Medulla oblongata (tissue), 1 donor: ENCODE measurements around the gene COP1.
A peak's percentile ranks its signal among the peaks of the same experiment; 100 is the strongest.
"Not testable (repeated sequence)": the region's sequence is repeated elsewhere in the genome, so short reads cannot be mapped to it uniquely, and the experiment has no call there.

Experiments
- DNase-seq: peaks from one replicate; pipeline ENCODE4 v3.0.0-alpha.2; 2015; ENCODE audit errors: extremely low spot score

Gene COP1

DNA sequence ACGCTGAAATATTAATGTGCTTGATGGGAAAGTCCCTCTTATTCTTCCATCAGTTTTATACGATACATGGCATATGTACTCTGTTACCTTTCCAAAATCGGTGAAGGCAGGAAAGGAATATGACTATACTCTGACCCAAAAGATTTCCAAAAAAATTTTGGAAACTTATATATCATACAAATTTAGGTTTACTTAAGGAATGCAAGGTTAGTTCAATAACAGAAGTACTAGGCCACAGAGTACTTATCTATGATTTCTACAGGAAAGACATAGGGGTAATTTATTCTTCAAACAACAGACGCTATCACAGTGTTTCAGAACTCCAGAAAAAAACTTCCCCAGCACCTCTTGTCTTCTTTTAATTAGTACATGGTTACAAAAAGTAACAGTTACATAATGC, 84.8 kb downstream of the COP1 start:
- no peak for DNase-seq

DNA sequence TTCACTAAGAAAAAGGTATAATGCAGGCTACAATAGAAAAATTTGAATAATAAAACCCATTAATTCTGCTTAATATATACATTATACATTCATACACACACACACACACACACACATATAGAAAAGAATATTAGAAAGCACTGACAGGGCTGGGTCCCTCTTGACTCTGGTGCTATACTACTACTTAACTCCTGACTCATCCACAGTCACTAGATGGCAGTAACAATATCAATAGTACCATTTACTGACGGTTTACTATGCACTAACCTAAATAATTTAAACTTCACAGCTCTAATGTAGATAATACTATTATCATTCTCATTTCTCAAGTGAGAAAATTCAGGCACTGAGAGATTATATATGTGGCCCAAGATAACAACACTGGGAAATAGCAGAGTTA, 87.5 kb downstream of the COP1 start:
- DNase-seq: no peak

DNA sequence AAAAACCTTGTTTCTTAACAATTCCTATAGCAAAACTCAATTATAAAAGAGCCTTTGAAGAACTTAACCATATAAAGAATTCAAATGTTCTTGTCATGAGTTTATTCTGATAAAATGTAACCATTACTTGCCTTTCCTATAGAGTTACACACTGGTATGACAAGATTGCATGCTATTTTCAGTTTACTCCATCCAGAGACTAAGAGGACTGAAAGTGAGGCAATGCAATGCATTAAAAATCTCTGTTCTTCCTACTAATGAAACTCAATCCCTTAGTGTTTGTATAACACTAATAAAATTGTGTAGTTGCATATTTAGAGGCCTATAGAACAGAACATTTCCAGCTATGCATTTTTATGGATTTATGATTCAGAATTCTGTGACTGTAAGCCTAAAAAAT, 88.1 kb downstream of the COP1 start:
- DNase-seq: no peak

DNA sequence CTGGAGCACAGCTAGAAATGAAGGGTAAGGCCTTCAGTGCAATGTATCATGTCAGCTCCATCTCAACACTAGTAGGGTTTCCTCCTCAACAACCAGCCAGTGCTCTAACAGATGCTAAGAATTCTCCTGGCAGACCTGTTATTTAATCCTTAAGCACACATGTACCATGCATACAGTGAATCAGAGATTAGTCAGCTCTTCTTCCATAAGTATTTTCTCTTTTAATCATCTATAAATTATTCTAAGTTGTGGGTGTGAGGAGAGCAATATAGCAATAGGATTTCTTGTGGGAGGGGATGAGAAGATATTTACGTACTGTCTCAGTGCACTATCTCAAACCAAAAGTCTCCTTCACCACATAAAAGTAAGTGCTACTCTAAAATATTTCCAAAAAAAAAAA, 95.3 kb downstream of the COP1 start:
- DNase-seq: no peak

DNA sequence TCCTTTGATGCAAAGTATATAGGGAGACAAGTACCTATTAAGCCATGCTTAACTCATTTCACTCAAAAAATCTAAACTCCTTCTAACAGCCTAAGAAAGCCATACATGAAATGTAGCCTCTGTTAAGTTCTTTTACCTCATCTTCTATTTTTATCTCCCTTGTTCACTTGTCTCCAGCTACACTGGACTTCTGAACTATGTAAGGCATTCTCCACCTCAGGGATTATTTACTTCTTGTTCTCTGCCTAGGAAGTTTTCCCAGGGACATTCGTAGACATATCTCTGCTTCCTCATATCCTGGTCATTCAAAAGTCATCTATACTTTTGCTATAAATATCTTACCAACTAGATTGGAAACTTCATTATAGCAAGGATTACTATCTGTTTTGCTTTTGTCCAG, 96.9 kb downstream of the COP1 start:
- DNase-seq: no peak

DNA sequence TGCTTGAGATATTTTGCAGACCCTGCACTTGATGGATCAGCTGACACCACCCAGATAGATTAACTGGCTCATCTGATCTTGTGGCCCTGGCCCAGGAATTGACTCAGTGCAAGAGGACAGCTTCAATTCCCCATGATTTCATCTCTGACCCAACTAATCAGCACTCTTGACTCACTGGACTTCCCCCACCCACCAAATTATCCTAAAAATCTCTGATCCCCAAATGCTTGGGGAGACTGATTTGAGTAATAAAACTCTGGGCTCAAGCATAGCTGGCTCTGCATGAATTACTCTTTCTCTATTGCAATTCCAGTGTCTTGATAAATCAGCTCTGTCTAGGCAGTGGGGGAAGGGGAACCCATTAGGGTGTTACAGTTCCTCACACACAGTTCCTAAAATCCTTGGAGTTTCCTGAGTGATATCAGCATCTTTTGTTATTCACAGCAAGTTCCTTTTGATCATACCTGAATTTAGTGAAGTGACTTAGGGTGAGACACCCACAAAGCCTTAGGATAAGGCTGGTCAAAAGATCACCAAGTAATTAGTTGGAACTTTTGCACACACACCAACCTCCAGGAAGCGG, 104.2 kb downstream of the COP1 start:
- no peak for DNase-seq

DNA sequence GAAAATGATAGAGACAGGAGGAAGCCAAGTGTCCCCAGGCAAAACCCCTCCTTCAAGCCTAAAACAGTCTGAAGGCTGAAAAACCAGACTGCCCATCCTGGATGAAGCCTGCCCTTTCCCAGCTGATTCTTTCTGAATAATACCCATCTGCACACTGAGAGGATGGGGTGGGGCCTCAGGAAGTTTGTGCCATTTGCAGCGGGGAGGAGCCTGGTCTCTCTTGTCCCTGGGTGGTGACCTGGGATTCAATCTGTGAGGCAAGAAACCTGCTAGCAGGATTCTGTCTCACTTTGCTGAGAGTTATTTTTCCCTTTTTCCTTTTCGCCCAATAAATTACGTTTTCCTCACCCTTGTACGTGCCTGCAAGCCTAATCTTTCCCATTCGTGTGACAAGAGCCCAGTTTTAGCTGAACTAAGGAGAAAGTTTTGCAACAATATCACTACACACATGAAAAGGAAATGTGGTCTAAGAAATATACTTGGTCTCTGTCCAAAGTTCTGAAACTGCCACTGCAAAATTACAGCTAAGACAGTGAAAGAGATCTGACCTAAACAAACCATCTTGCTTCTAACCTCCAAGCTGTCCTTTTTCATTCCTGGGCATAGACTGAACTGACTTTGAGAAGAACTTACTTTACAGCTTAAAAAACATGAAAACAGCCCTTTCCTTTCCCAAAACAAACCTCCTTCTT, 105.0 kb downstream of the COP1 start:
- no peak for DNase-seq

DNA sequence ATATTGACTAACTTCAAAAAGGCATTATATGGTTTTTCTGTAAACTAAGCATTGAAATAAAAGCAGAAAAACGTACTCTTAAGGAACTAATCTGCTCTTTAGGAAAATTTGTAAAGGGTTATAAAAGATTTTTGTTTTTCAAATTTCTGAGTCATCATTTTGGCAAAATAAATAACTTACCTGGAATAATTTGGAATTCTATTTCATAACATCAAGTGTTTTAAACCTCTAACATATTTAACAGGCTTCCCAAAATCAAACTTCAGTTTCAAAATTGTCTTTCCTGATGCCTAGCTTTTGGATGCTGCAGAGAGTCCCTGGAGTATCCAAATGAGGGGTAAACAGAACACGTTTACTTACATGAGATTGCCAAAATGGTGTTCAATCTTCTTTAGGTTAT, 108.5 kb downstream of the COP1 start:
- DNase-seq: no peak

DNA sequence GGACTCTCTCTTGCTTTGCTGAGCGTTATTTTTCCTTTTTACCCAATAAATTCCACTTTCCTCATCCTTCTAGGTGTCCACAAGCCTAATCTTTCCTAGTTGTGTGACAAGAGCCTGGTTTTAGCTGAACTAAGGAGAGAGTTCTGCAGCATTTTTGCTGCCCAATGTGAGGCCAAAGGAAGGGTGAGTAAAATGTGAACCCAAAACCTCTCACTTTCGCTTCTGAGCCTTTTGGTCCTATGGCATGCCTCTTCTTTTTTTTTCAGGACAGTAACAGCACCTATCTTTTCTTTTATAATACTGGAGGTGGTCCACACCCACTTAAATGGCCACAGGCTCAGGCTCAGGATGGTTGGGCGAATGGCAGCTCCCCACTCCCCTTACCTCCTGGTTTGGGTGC, 111.1 kb downstream of the COP1 start:
- DNase-seq: no peak

DNA sequence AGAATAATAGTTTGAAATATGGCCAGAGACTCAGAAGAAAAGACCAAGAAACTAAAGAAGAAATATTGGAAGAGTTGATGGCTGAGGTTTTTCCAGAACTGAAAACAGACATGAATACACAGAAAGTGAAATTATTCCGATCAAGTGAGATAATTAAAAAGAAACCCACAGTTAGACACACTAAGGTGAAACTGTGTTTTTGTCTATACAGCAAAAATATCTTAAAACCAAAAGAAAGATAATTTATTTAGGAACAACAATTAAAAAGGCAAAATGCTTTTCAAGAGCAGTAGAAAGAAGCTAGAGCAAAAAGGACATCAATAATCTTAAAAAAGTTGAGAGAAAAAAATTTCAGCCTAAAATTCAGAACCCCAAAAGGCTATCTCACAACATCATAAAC, 116.3 kb downstream of the COP1 start:
- DNase-seq: no peak

DNA sequence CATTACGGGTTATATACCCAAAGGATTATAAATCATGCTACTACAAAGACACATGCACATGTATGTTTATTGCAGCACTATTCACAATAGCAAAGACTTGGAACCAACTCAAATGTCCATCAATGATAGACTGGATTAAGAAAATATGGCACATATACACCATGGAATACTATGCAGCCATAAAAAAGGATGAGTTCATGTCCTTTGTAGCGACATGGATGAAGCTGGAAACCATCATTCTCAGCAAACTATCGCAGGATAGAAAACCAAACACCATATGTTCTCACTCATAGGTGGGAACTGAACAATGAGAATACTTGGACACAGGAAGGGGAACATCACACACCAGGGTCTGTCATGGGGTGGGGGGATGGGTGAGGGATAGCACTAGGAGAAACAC, 119.3 kb downstream of the COP1 start:
- DNase-seq: not testable (repeated sequence)

DNA sequence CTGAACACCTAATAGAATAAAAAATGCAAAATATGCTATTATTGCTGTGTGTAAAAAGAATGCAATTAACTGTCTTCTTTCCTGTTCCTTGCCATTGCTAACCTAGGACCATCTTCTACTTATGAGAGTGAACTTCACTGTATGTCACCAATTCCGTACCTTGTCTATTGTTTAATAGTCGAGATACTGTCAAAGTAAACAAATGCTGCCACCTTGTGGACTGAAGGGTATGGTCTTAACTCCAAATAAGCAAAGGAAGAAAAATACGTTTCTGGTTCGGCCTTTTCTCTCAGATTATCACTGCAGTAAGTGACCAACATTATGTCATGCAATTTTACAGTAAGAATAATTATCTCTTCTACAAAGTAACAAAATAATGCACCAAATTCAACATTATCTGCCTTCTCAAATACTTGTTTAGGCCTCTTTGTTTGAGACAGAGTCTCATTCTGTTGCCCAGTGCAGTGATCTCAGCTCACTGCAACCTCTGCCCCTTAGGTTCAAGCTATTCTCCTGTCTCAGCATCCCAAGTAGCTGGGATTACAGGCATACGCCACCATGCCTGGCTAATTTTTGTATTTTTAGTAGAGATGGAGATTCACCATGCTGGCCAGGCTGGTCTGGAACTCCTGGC, 133.4 kb downstream of the COP1 start:
- peak; percentile 87 for DNase-seq

DNA sequence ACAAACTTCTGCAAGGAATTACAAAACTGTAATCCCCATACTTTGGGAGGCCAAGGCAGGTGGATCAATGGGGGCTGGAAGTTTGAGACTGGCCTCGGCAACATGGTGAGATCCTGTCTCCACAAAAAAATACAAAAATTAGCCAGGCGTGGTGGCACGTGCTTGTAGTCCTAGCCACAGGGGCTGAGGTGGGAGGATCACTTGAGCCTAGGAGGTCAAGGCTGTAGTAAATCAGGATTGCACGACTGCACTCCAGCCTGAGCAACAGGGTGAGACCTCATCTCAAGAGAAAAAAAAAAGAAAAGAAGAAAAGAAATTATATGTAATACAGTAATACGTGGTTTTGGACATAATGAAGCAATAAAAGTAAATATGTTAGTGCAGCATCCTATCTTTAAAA, 138.2 kb downstream of the COP1 start:
- DNase-seq: no peak

DNA sequence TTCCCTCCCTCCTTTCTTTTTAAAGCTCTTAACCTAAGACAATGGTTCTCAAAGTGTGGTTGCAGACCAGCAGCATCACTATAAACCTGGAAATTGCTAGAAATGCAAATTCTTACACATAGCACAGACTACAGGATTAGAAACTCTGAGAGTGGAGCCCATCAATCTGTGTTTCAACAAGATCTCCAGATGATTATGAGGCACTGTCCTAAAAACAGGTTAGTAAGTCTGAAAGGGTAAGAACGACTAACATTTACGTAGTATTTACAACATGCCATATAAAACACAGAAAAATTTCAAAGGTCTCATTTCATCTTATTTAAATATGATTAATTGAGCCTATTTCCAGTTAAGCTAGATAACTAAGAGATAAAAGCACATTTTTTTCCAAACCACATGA, 138.8 kb downstream of the COP1 start:
- no peak for DNase-seq

DNA sequence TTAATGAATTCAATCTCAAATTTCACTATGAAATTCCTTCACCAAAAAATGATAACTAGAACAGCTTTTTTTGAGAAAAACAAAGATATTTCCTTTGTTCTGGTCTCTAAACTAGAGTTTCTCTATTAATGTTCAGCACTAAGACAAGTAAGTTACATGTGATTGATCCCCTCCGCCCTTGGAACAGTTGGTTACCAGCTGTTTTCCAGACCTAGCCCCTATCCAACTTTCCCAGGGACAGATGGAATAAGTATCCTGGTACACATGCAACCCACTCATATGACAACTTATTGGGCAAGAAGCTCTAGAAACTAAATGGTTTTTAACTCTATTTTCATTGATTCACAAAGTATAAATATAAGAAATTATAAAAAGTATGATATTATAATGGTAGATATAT, 140.4 kb downstream of the COP1 start:
- no peak for DNase-seq

DNA sequence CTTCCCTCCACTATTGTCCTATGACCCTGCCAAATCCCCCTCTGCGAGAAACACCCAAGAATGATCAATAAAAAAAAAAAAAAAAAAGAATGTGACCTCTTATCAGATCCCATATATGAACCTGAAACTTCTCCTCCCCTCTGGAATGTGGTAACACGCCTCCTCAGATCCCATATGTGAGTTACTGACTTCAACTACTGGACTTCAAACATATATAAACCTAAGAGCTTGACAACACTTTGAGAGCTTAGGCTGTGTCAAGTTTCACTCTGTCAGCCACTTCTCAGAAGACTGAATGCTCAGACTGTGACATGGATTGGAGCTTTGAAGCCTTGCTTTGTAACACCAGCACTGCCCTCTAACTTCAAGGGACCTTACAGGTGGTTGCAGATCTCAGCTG, 148.4 kb downstream of the COP1 start:
- no peak for DNase-seq

DNA sequence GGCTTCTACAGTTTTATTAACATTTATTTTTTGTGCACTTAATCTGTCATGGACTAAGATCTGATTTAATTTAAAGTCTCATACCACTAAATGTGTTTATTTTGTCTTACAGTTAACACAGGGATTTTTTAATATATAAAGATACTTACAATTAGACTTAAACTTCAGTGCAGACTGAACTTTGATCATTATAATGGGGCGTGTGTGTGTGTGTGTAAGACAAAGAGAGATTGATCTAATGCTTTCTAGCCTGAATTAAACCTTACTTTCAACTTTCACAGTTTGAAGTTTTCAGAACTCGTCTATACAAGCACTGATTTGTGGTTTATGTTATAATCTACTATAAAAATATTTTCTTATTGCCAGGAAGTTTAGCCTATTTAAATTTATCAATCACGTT, 150.8 kb downstream of the COP1 start:
- DNase-seq: no peak

DNA sequence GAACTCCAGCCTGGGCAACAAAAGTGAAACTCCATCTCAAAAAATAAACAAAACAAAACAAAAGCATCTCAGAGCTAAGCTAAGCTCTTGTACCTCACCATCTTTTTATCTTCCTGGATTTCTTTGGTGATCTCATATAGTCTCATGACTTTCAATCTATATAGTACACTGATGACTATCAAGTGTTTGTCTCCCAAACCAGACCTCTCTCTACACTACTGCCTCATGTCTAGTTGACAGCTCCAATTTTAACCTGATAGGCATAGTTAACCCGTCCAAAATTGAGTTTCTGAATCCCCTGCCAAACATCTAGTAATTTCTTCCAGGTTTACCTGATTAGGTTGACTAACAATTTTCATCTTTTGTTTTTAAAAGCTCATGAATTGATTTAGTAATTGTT, 151.7 kb downstream of the COP1 start:
- no peak for DNase-seq

DNA sequence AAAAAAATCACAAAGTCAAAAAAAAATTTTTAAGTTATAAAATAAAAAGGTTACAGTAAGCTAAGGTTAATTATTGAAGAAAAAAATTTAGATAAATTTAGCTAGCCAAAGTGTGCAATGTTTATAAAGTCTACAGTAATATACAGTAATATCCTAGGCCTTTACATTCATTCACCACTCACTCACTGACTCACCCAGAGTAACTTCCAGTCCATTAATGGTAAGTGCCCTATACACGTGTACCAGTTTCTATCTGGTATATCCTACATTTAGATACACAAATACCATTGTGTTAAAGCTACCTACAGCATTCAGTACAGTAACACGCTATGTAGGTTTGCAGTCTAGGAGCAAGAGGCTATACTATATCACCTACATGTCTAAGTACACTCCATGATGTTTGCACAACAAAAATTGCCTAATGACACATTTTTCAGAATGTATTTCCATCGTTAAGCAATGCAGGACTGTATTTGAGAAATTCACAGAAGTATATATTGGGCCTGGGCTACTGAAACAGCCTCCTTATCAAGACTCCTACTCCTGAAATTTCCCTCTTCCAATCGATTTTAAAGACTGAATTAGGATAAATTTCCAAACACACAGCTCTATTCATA, 155.1 kb downstream of the COP1 start:
- no peak for DNase-seq

DNA sequence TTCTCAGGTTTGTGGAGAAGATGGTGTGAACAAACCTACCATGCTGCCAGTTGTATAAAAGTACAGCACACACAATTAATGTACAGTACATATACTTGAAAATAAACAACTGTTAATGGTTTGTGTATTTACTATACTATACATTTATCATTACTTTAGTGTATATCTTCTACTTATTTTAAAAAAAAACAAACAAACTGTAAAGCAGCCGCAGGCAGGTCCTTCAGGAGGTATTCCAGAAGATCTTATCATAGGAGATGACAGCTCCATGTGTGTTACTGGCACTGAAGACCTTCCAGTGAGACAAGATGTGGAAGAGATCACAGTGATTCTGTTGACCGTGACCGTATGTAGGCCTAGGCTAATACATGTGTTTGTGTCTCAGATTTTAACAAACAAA, 155.7 kb downstream of the COP1 start:
- DNase-seq: no peak

DNA sequence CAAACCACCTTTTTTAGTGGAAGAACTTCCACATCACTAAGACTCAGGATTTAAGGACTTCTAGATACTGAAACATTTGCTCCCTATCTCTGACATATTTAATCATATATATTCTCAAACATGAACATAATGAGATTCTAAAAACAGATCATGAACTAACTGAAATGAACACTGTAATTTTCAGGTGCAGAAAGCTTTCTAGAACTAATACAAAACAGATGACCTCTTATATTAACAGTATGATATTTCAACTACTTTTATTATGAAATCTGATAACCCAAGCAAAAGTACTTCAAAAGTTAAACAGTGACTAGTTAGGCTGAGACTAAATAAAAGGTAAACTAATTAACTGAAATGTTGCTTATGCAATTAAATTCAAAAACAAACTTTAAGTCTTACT, 157.5 kb downstream of the COP1 start:
- DNase-seq: no peak

DNA sequence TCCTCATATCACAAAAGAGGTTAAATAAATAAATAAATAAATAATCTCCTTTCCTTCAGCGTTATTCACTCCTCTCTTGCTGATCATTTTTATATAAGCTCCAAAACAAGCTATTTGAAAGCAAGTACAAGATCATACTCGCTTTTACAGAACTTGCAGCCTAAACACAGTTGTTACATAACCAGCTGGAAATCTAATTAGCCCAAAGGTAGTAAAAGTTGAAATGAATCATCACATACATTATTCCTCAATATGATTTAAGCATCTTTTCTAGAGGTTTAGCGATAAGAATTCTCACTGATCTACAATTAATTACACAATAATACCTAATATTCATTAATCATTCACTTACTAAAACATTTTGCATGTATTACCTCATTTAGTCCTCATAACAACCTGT, 160.2 kb downstream of the COP1 start:
- no peak for DNase-seq

DNA sequence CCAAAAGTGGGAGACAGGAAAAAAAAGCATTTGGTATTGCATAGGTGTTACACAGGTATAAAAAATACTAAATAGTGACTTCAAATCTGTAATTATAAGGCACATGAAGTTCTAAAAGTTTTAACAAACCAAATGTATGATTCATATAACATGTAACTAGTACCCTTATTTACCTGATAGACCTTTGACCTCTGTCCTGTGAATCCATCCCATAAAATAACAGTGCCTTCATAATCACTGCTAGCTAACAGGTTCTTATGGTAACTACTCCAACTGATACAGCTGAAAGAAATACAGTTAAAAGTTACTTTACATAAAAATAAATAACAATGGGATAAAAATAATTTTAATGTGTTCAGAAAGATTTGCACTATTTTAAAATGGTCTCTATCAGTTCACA, 163.5 kb downstream of the COP1 start:
- no peak for DNase-seq
